ENCODE measurements around the gene TRIM14.
A peak's percentile ranks its signal among the peaks of the same experiment; 100 is the strongest.
"Not testable (repeated sequence)": the region's sequence is repeated elsewhere in the genome, so short reads cannot be mapped to it uniquely, and the experiment has no call there.

Gene TRIM14

DNA sequence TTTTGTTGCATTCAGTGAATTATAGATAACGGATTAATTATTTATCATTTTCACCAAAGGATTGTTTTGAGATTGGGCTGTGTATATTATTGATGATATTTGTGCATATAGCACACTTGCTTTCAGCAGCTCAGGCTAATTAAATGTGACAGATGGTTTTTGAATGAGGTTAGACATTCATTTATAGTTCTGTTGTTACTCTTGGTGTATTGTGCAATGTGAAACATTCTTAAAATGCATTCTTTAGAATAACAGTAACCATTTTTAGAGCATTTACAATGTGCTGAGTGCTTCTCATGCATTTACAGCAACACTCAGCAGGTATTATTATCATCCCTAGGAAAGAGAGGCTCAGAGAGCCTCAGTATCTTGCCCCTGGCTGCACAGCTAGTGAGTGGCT lies 38.7 kb downstream of the TRIM14 start:
- no peak for DNase-seq (ENCODE audit: insufficient read length, low spot score)
- FAIRE-seq = no peak
- TF ChIP-seq POLR2A (IDR thresholded peaks at IDR 0.05; ENCODE audit: low read depth, low read length) = no peak

DNA sequence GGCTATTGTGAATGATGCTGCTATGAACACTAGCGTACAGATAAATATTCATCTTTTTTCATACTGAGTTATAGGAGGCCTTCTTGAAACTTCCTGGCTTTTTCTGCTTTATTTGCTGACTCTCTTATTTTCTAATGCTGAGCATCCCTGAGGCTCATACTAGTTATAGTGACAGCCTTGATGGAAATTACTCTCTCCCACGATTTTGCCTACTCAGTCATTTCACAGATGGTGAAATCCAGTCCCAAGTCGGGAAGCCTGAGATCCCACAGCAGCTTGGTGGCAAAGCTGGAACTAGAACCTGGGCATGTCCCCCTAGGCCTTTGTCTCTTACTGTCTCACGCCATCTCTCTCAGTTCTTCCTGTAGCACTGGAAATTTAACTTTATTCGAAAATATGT lies 40.1 kb downstream of the TRIM14 start:
- TF ChIP-seq POLR2AphosphoS5 (IDR thresholded peaks at IDR 0.05; ENCODE audit: low read depth, low read length) = no peak
- TF ChIP-seq PAX5 (IDR thresholded peaks at IDR 0.05; ENCODE audit: insufficient read depth, low read length, severe bottlenecking) = no peak
- TF ChIP-seq SPI1 (IDR thresholded peaks at IDR 0.05; ENCODE audit: low read depth, low read length) = no peak
- no peak for TF ChIP-seq POU2F2 (IDR thresholded peaks at IDR 0.05; ENCODE audit: low read depth, low read length)
- TF ChIP-seq TAF1 (IDR thresholded peaks at IDR 0.05; ENCODE audit: low read depth, low read length) = no peak
- no peak for TF ChIP-seq POLR2A (IDR thresholded peaks at IDR 0.05; ENCODE audit: low read depth, low read length)
- no peak for DNase-seq (ENCODE audit: insufficient read length, low spot score)
- no peak for FAIRE-seq

DNA sequence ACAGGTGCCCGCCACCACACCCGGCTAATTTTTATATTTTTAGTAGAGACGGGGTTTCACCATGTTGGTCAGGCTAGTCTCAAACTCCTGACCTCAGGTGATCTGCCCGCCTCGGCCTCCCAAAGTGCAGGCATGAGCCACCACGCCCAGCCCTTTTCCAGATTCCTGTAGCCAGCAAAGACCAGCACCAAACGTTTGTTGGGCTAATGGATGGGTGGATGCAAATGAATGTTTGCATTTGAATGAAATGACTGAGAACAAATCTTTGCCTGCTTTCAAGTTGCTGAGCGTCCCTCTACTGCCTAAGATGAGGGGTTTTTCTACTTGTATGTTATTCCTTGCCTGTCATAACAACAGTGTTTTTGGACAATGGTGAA lies 42.5 kb downstream of the TRIM14 start:
- FAIRE-seq; DNase-seq (ENCODE audit: insufficient read length, low spot score): not testable (repeated sequence)

DNA sequence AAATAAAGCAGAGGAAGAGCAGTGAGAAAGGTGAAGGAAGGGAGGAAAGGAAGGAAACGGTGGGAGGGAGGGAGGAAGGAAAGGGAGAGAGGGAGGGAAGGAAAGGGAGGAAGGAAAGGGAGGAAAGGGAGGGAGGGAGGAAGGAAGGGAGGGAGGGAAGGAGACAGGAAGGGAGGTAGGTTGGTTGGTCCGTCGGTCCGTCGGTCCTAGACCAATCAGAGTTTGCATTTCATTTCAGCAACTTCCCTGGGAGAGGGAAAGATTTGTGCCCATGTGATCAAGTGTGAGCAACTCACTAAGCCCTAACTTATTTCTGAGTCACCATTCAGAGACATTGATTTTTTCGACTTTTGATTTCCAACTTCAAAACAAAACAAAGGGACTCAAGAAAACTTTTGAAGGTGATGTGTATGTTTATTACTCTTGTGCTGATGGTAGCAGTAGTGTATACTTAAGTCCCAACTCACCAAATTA lies 43.7 kb downstream of the TRIM14 start:
- DNase-seq (ENCODE audit: insufficient read length, low spot score) = no peak
- peak; percentile 33 for FAIRE-seq
- TF ChIP-seq POLR2AphosphoS5 (IDR thresholded peaks at IDR 0.05; ENCODE audit: low read depth, low read length) (no peak), TAF1 (IDR thresholded peaks at IDR 0.05; ENCODE audit: low read depth, low read length) (no peak), POLR2A (IDR thresholded peaks at IDR 0.05; ENCODE audit: low read depth, low read length) (no peak), POU2F2 (IDR thresholded peaks at IDR 0.05; ENCODE audit: low read depth, low read length) (no peak), SPI1 (IDR thresholded peaks at IDR 0.05; ENCODE audit: low read depth, low read length) (no peak), PAX5 (IDR thresholded peaks at IDR 0.05; ENCODE audit: insufficient read depth, low read length, severe bottlenecking) (no peak)

DNA sequence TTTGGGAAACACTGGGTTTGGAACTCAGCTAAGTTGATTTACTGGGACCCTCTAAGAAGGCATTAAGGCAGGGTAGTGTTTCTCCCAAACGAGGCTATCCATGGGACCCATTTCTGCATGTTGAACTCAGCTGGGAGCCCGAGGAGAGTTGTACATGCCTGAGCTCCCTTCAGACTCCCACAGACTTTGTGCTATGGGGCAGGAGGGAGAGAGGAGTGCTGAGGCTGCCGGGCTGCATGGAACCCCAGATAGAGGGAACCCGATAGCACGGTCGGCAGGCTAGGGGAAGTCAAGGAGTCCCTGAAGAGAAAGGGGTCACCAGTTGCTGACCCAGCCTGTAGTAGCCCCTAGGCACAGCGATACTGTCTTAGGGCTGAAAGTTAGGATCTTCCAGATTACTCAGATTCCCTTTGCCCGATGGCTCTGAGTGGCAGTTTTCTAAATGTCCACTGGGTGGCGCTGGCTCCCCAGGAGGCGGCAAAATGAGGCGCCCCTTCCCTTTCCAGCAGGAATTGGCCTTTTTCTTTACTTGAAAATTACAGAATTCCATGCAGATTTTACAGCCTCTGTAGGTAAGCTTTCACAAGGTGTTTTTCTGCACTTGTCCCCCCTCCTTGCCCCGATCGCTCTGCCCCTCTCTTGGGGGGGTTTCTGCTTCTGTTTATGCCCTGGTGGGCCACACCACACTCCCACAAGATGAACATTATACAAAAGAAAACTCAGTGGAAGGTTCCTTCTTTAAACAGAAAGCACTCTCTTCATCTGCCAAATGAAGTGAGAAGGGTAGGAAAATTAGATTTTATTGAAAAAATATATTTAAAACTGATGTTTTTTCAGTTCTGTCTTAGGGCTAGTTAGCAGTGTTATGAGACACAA lies 44.7 kb downstream of the TRIM14 start:
- TF ChIP-seq POU2F2 (IDR thresholded peaks at IDR 0.05; ENCODE audit: low read depth, low read length) = no peak
- TF ChIP-seq POLR2A (IDR thresholded peaks at IDR 0.05; ENCODE audit: low read depth, low read length) = 0 out of 2 replicates have a peak, but pooled peaks have one; percentile 30
- DNase-seq (ENCODE audit: insufficient read length, low spot score) (peak; percentile 60), FAIRE-seq (peak; percentile 66)

DNA sequence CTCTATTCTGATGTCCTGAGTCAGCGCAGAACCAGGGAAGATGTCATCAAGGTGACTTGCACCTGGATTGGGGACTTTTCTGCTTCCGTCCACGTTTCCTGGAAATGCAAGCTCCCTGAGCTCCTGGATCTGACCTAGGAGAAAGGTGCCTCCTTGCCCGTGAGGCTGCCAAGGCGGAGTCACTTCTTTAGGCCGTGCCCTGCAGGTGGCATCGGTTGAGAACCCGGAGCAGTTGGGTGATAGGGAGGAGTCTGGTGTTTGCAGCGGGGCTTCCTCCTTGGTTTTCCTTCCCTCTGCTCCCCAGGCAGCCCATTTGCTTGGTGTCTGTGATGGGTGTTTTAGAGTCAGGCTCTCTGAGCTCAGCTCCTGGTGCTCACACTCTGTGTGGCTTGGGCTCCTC lies 47.3 kb downstream of the TRIM14 start:
- TF ChIP-seq SPI1 (IDR thresholded peaks at IDR 0.05; ENCODE audit: low read depth, low read length) = no peak
- no peak for TF ChIP-seq POLR2A (IDR thresholded peaks at IDR 0.05; ENCODE audit: low read depth, low read length)
- FAIRE-seq (no peak), DNase-seq (ENCODE audit: insufficient read length, low spot score) (no peak)

DNA sequence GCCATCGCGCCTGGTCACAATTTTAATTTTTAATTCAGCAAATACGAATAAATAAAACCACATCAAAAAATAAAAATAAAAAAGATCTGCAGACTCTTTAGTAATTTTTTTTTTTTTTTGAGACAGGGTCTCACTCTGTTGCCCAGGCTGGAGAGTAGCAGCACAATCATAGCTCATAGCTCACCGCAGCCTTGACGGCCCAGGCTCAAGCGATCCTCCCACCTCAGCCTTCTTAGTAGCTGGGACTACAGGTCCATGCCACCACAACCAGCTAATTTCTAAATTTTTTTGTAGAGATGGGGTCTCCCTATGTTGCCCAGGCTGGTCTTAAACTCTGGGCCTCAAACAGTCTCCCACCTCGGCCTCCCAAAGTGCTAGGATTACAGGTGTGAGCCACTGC lies 48.3 kb downstream of the TRIM14 start:
- TF ChIP-seq SPI1 (IDR thresholded peaks at IDR 0.05; ENCODE audit: low read depth, low read length) (no peak), TAF1 (IDR thresholded peaks at IDR 0.05; ENCODE audit: low read depth, low read length) (no peak), POLR2AphosphoS5 (IDR thresholded peaks at IDR 0.05; ENCODE audit: low read depth, low read length) (no peak)
- FAIRE-seq = no peak

DNA sequence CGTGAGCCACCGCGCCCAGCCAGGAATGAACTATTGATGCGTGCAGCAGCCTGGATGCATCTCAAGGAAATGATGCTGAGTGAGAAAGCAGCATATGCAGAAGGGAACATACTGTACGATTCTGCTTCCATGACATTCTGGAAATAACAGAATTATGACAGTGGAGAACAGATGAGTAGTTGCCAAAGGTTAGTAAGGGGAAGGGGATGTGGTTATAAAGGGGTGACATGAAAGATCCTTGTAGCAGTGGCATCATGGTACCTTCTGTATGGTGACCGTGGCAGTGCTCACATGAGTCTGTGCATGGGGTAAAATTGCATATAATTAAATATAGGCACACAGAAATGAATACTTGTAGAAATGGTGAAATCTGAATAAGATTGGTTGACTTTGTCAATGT lies 49.5 kb downstream of the TRIM14 start:
- DNase-seq (ENCODE audit: insufficient read length, low spot score) (no peak), FAIRE-seq (no peak)
- TF ChIP-seq POLR2A (IDR thresholded peaks at IDR 0.05; ENCODE audit: low read depth, low read length) = no peak
- no peak for TF ChIP-seq SPI1 (IDR thresholded peaks at IDR 0.05; ENCODE audit: low read depth, low read length)
- no peak for TF ChIP-seq POU2F2 (IDR thresholded peaks at IDR 0.05; ENCODE audit: low read depth, low read length)
- no peak for TF ChIP-seq POLR2AphosphoS5 (IDR thresholded peaks at IDR 0.05; ENCODE audit: low read depth, low read length)
- no peak for TF ChIP-seq PAX5 (IDR thresholded peaks at IDR 0.05; ENCODE audit: insufficient read depth, low read length, severe bottlenecking)
- TF ChIP-seq TAF1 (IDR thresholded peaks at IDR 0.05; ENCODE audit: low read depth, low read length) = no peak

More for the DNA sequence above, 48.3 kb downstream of the TRIM14 start:
- DNase-seq (ENCODE audit: insufficient read length, low spot score) = no peak

DNA sequence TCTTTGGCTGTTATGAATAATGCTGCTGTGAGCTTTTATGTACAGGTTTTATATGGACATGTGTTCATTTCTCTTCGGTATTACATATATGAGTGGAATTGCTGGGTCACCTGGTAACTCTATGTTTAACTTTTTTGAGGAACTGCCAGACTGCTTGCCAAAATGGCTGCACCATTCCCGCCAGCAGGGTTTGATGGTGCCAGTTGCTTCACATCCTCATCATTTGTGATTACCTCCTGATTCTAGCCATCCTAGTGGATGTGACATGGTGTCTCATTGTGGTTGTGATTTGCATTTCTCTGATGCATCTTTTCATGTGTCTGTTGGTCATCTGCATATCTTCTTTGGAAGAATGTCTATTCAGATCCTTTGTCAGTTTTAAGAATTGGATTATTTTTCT lies 51.8 kb downstream of the TRIM14 start:
- FAIRE-seq = no peak
- TF ChIP-seq POU2F2 (IDR thresholded peaks at IDR 0.05; ENCODE audit: low read depth, low read length) (no peak), POLR2A (IDR thresholded peaks at IDR 0.05; ENCODE audit: low read depth, low read length) (no peak), POLR2AphosphoS5 (IDR thresholded peaks at IDR 0.05; ENCODE audit: low read depth, low read length) (no peak), TAF1 (IDR thresholded peaks at IDR 0.05; ENCODE audit: low read depth, low read length) (no peak)

DNA sequence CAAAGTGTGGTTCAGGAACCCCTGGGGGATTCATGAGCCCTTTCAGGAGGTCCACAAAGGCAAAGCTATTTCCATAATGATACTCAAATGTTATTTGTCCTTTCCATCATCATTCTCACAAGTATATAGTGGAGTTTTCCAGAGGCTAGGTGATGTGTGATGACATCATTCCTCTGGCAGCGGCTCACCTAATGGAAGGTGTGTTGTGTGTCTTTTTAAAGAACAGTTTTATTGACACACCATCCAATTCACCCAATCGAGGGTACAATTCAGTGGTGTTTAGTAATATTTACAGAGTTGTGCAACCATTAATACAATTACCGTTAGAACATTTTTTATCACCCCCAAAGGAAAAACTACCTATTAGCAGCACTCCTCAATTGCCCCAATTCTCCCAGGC lies 52.8 kb downstream of the TRIM14 start:
- no peak for TF ChIP-seq POU2F2 (IDR thresholded peaks at IDR 0.05; ENCODE audit: low read depth, low read length)
- TF ChIP-seq SPI1 (IDR thresholded peaks at IDR 0.05; ENCODE audit: low read depth, low read length) = no peak
- no peak for TF ChIP-seq PAX5 (IDR thresholded peaks at IDR 0.05; ENCODE audit: insufficient read depth, low read length, severe bottlenecking)
- no peak for TF ChIP-seq POLR2AphosphoS5 (IDR thresholded peaks at IDR 0.05; ENCODE audit: low read depth, low read length)
- no peak for TF ChIP-seq POLR2A (IDR thresholded peaks at IDR 0.05; ENCODE audit: low read depth, low read length)
- TF ChIP-seq TAF1 (IDR thresholded peaks at IDR 0.05; ENCODE audit: low read depth, low read length) = no peak
- FAIRE-seq = no peak
- DNase-seq (ENCODE audit: insufficient read length, low spot score) = no peak

More for the DNA sequence above, 51.8 kb downstream of the TRIM14 start:
- no peak for DNase-seq (ENCODE audit: insufficient read length, low spot score)

Data from GM12891 (cell line).